Measurements from ENCODE around the gene TTLL11. TPM values are rescaled to one million over a fixed set of nuclear protein-coding genes. Genes with fewer than 3 reads are reported as not detected.

Gene TTLL11
- total and polyA plus RNA-seq, 2 experiments from 2014 or later: 5.1 to 6.3 TPM

DNA sequence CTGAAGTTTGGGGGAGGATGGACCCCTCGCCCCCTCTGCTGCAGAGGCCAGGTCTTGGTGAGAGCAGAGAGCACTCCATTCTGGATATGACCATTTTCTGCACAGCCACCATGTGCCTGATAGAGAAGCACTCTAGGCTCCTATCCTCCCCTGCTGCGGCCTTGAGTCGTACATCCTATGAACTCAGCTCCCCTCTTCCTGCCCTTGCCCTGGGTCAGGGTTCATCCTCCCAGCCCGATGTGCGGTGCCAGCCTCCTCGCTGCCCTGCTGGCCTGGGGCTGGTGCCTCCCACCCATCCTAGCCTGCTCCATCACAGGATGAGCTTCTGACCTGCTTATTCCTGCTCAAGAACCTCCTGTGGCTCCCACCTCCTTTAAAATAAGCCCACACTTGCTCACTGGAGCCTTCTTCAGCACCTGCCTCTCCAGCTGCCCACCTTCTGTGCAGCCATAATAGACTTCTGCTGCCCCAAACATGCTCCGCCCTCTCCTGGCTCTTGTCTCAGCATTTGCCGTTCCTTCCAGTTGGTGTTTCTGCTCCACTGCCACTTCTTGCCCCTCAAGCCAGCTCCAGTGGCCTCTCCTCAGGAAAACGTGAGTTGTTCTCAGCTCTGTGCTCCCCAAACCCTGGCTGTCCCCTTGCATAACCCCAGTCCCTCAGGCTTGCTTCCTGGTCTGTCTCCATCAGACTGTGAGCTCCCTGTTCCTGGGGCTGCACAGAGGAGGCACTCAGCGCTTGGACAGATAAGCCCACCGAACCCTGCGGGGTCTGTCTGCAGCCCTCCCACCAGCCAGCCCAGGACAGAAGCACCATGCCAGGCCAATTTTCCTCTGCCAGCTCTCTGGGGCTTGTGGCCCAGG lies 22.3 kb upstream of the TTLL11 start:
- no peaks in the 10 kb centered on the region for H3K4me1 ChIP-seq (ENCODE audit: insufficient read depth)
- TF ChIP-seq EZH2 (IDR thresholded peaks at IDR 0.05; ENCODE audit: insufficient read depth, poor library complexity, severe bottlenecking): no peak
- TF ChIP-seq EZH2phosphoT487 (IDR thresholded peaks at IDR 0.05; ENCODE audit: insufficient read depth, low read depth): no peak
- H3K4me2 ChIP-seq (ENCODE audit: unreplicated experiment): no peak overlapping the region
- peaks cover 19% of the 10 kb centered on the region for H3K27me3 ChIP-seq (replicated peaks; ENCODE audit: insufficient read depth)
- H3K9ac ChIP-seq: no peak overlapping the region
- no peak overlapping the region for H3K4me3 ChIP-seq
- H3F3A ChIP-seq (ENCODE audit: insufficient read depth): no peaks in the 10 kb centered on the region
- H3K9me3 ChIP-seq (ENCODE audit: low read depth): no peaks in the 10 kb centered on the region
- no peaks in the 10 kb centered on the region for H3K9me2 ChIP-seq (ENCODE audit: insufficient read depth)
- no peak for DNase-seq
- H3K27ac ChIP-seq: no peak overlapping the region
- H4K20me1 ChIP-seq (ENCODE audit: insufficient read depth): no peaks in the 10 kb centered on the region
- 61 to 68% methylated on average over 11 to 12 of the region's 12 CpGs for whole genome bisulfite sequencing, 2 experiments (ENCODE audit: low coverage in 1 of 2, low lambda C conversion rate in 2 of 2, missing lambda C conversion rate in 2 of 2)
- H3K36me3 ChIP-seq (ENCODE audit: low read depth): no peaks in the 10 kb centered on the region
- in situ Hi-C loops (cut with MboI): no loop called here
- H3K79me2 ChIP-seq (ENCODE audit: insufficient read depth): no peaks in the 10 kb centered on the region
- H2AFZ ChIP-seq: no peak overlapping the region

GRCh38 chr9:122113574-122113973 lies 20.5 kb upstream of the TTLL11 start:
- Histone ChIP-seq H3F3A (ENCODE audit: insufficient read depth) (no peaks in the 10 kb centered on the region), H3K9me3 (ENCODE audit: low read depth) (no peaks in the 10 kb centered on the region), H3K4me3 (no peak overlapping the region), H3K27me3 (replicated peaks; ENCODE audit: insufficient read depth) (peaks cover 19% of the 10 kb centered on the region), H3K9me2 (ENCODE audit: insufficient read depth) (no peaks in the 10 kb centered on the region), H4K20me1 (ENCODE audit: insufficient read depth) (no peaks in the 10 kb centered on the region), H2AFZ (no peak overlapping the region), H3K79me2 (ENCODE audit: insufficient read depth) (no peaks in the 10 kb centered on the region), H3K27ac (no peak overlapping the region), H3K36me3 (ENCODE audit: low read depth) (no peaks in the 10 kb centered on the region), H3K9ac (no peak overlapping the region), H3K4me2 (ENCODE audit: unreplicated experiment) (no peak overlapping the region), H3K4me1 (ENCODE audit: insufficient read depth) (no peaks in the 10 kb centered on the region)
- TF ChIP-seq EZH2phosphoT487 (IDR thresholded peaks at IDR 0.05; ENCODE audit: insufficient read depth, low read depth) (no peak), EZH2 (IDR thresholded peaks at IDR 0.05; ENCODE audit: insufficient read depth, poor library complexity, severe bottlenecking) (no peak)
- 4 to 13% methylated on average over 4 to 5 of the region's 5 CpGs for WGBS, 2 experiments (ENCODE audit: low coverage in 1 of 2, low lambda C conversion rate in 2 of 2, missing lambda C conversion rate in 2 of 2)
- in situ Hi-C loops (cut with MboI): no loop called here
- no peak for DNase-seq

DNA sequence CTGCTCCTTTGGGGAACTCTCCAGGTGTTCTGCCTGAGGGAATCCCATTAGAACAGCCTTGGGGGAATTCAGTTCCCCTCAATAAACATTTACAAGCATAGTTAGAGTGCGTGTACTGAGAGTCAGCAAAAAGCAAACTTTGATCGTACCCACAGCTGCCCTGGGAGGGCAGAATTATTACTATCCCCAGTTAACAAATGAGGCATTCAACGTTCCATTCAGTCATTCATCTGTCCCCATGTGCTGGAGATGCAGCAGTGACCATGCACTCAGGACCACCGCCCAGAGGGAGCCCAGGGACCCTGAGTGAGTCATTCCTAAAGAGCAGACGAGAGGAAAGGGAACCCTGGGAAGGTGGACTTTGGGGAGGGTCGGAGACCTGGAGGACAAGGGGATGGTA lies 19.1 kb upstream of the TTLL11 start:
- H3K79me2 ChIP-seq (ENCODE audit: insufficient read depth): no peaks in the 10 kb centered on the region
- H3K9ac ChIP-seq: no peak overlapping the region
- H3K4me2 ChIP-seq (ENCODE audit: unreplicated experiment): no peak overlapping the region
- H3K4me1 ChIP-seq (ENCODE audit: insufficient read depth): no peaks in the 10 kb centered on the region
- H2AFZ ChIP-seq: no peak overlapping the region
- in situ Hi-C loops (cut with MboI): no loop called here
- no peaks in the 10 kb centered on the region for H3F3A ChIP-seq (ENCODE audit: insufficient read depth)
- 64 to 71% methylated on average over 6 of the region's 6 CpGs for WGBS, 2 experiments (ENCODE audit: low coverage in 1 of 2, low lambda C conversion rate in 2 of 2, missing lambda C conversion rate in 2 of 2)
- no peak for TF ChIP-seq EZH2phosphoT487 (IDR thresholded peaks at IDR 0.05; ENCODE audit: insufficient read depth, low read depth)
- TF ChIP-seq EZH2 (IDR thresholded peaks at IDR 0.05; ENCODE audit: insufficient read depth, poor library complexity, severe bottlenecking): no peak
- H3K27ac ChIP-seq: no peak overlapping the region
- no peak for DNase-seq
- H3K36me3 ChIP-seq (ENCODE audit: low read depth): no peaks in the 10 kb centered on the region
- H3K27me3 ChIP-seq (replicated peaks; ENCODE audit: insufficient read depth): peaks cover 19% of the 10 kb centered on the region
- H3K4me3 ChIP-seq: no peak overlapping the region
- H3K9me2 ChIP-seq (ENCODE audit: insufficient read depth): no peaks in the 10 kb centered on the region
- no peaks in the 10 kb centered on the region for H3K9me3 ChIP-seq (ENCODE audit: low read depth)
- no peaks in the 10 kb centered on the region for H4K20me1 ChIP-seq (ENCODE audit: insufficient read depth)

- Histone ChIP-seq H3K4me3 (no peak overlapping the region), H4K20me1 (ENCODE audit: insufficient read depth) (no peaks in the 10 kb centered on the region), H3K9ac (no peak overlapping the region), H3F3A (ENCODE audit: insufficient read depth) (no peaks in the 10 kb centered on the region), H3K4me2 (ENCODE audit: unreplicated experiment) (no peak overlapping the region), H3K36me3 (ENCODE audit: low read depth) (no peaks in the 10 kb centered on the region), H3K9me2 (ENCODE audit: insufficient read depth) (no peaks in the 10 kb centered on the region), H3K4me1 (ENCODE audit: insufficient read depth) (no peaks in the 10 kb centered on the region), H3K27me3 (replicated peaks; ENCODE audit: insufficient read depth) (peaks cover 19% of the 10 kb centered on the region), H3K27ac (no peak overlapping the region), H2AFZ (no peak overlapping the region), H3K79me2 (ENCODE audit: insufficient read depth) (no peaks in the 10 kb centered on the region), H3K9me3 (ENCODE audit: low read depth) (no peaks in the 10 kb centered on the region)
- no peak for DNase-seq
- TF ChIP-seq EZH2 (IDR thresholded peaks at IDR 0.05; ENCODE audit: insufficient read depth, poor library complexity, severe bottlenecking): no peak
- no peak for TF ChIP-seq EZH2phosphoT487 (IDR thresholded peaks at IDR 0.05; ENCODE audit: insufficient read depth, low read depth)
- WGBS, 2 experiments (ENCODE audit: low coverage in 1 of 2, low lambda C conversion rate in 2 of 2, missing lambda C conversion rate in 2 of 2): 73 to 79% methylated on average over 8 to 9 of the region's 9 CpGs
- in situ Hi-C loops (cut with MboI): no loop called here
Observed at GRCh38 chr9:122111413-122112085, 18.4 kb upstream of the TTLL11 start.
